GM11168 (cell line): ENCODE results near the gene P2RY8.
"Not testable (repeated sequence)": the region's sequence is repeated elsewhere in the genome, so short reads cannot be mapped to it uniquely, and the experiment has no call there.

Experiments used
- in situ Hi-C: fragments of 300-500 bp; cut with MboI; formaldehyde crosslinking; loops from one replicate; pipeline ENCODE4 v1.12.0; 2022; ENCODE audit warnings: low sequenced_read_pairs; ENCODE audit not compliant: unreplicated experiment

Gene P2RY8, protein sequence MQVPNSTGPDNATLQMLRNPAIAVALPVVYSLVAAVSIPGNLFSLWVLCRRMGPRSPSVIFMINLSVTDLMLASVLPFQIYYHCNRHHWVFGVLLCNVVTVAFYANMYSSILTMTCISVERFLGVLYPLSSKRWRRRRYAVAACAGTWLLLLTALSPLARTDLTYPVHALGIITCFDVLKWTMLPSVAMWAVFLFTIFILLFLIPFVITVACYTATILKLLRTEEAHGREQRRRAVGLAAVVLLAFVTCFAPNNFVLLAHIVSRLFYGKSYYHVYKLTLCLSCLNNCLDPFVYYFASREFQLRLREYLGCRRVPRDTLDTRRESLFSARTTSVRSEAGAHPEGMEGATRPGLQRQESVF

GRCh38 chrX:1537031-1537715 is at the start of gene P2RY8:
Gene P2RY8 (minus strand): TSS chrX:1537185. CDS start chrX:1466558, 70,627 bp downstream.
- in situ Hi-C loops = loop anchor here (10.0 kb wide), 1 partner anchor 62 kb away; no protein-coding TSS in a partner anchor

DNA sequence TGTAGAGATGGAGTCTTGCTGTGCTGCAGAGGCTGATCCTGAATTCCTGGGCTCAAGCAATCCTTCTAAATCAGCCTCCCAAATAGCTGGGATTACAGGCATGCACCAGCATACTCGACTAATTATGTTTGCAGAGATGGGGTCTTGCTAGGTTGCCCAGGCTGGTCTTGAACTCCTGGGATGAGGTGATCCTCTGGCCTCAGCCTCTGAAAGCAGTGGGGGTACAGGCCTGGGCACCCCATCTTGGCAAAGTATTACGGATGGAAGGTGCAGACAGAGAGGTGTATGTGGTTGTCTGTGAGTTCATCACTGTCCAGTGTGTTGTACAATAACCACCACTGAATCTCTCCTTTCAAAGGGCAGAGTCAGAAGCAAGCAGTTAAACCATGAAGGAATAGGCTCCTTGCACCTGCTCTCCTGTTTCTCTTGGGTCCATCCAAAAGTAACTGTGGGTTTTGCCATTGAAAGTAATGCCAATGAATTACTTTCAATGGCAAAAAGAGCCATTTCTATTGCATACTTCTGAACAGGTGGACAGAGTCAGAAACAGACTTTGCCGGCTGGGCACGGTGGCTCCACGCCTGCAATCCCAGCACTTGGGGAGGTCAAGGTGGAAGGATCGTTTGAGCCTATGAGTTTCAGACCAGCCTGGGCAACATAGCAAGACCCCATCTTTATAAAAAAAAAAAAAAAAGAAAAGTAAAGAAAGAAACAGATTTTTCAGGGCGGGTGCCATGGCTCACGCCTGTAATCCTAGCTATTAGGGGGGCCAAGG is 47.4 kb upstream of the P2RY8 start:
- in situ Hi-C loops = no loop called here

DNA sequence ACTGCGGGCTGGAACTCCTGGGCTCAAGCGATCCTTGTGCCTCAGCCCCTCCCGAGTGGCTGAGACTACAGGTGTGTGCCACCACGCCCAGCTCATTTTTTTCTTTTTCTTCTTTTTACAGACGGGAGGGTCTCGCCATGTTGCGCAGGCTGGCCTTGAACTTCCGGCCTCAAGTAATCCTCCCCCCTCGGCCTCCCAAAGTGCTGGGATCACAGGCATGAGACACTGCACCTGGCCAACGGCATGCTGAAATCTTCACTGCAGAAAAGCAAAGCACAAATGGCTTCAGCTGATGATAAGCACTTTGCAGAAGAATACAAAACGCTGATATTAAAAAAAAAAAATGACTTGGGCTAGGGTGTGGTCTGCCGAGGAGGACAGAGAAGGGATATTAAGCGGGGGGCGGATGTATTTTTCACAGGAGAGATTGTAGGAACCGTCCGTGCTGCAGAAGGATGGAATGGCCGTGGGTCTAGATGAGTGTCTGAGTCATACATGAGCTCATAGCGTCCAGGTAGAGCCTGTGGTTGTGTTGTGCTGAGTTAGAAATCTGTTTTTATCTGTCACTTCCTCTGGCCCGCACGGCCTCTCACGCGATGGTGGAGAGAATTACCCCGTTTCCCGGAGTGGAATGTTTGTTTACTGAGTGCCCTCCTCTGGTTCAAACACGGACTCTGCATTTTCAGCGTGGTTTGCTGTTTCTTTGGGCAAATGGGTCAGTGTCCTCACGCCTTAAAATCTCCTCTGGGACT is 45.9 kb upstream of the P2RY8 start:
- in situ Hi-C loops = no loop called here

- in situ Hi-C loops = no loop called here
Observed at GRCh38 chrX:1581132-1581531, 44.1 kb upstream of the P2RY8 start.

GRCh38 chrX:1578511-1579173 is 41.7 kb upstream of the P2RY8 start:
- in situ Hi-C loops = no loop called here

DNA sequence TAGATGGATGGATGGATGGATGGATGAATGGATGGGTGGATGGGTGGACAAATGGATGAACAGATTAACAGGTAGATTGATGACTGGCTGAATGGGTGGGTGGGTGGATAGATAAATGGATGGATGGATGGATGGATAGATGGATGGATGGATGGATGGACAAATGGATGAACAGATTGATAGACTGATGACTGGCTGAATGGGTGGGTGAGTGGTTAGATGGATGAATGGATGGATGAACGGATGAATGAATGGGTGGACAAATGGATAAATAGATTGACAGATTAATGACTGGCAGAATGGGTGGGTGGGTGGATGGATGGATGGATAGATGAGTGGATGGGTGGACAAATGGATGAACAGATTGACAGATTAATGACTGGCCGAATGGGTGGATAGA is 40.9 kb upstream of the P2RY8 start:
- in situ Hi-C loops = no loop called here

GRCh38 chrX:1576201-1576992 is 39.4 kb upstream of the P2RY8 start:
- in situ Hi-C loops = no loop called here

DNA sequence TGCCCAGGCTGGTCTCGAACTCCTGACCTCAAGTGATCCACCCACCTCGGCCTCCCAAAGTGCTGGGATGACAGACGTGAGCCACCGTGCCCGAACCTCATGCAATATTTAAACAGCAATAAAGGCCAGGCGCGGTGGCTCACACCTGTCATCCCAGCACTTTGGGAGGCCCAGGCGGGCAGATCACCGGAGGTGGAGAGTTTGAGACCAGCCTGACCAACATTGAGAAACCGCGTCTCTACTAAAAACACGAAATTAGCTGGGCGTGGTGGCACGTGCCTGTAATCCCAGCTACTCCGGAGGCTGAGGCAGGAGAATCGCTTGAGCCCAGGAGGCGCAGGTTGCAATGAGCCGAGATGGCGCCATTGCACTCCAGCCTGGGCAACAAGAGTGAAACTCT is 37.2 kb upstream of the P2RY8 start:
- in situ Hi-C loops = not testable (repeated sequence)

DNA sequence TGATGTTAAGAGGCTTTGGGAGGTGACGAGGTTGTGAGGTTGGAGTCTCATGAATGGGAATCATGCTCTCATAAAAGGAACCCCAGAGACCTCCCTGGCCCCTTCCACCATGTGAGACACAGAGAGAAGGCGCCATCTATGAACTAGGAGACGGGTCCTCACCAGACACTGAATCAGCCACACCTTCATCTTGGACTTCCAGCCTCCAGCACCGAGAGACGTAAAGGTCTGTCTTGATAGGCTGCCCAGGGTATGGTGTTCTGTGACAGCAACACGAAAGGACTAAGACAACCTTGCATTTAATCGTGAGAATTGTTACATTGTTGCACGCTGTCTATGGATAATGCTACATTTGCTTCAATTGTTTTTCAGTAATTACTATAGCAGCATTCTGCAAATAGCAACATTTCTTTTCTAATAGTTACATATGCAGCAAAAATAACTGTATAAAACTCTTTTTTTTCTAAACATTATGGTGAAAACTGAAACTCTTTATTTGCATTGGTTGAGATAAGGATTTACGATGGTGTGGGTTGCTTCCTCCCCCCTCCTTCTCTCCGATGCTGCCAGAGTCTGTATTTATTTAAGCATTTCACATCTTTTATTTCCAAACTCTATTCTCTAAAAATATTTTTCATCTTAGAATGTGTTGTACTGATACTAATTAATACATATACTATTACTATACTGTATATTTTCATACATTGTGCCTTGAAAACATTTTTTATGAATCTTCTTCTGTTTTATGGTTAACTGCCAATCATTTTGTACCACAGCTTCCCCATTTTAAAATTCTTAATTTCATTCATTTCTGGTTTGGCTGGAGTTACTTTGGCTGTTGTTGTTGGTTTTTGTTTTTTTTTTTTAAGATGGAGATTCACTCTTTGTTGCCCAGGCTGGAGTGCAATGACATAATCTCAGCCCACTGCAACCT is 28.0 kb upstream of the P2RY8 start:
- in situ Hi-C loops = no loop called here

DNA sequence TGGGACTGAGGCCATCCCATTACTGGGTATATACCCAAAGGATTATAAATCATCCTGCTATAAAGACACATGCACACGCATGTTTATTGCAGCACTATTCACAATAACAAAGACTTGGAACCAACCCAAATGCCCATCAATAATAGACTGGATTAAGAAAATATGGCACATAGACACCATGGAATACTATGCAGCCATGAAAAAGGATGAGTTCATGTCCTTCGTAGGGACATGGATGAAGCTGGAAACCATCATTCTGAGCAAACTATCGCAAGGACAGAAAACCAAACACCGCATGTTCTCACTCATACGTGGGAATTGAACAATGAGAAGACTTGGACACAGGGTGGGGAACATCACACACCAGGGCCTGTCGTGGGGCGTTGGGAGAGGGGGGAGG is 27.1 kb upstream of the P2RY8 start:
- in situ Hi-C loops = not testable (repeated sequence)

DNA sequence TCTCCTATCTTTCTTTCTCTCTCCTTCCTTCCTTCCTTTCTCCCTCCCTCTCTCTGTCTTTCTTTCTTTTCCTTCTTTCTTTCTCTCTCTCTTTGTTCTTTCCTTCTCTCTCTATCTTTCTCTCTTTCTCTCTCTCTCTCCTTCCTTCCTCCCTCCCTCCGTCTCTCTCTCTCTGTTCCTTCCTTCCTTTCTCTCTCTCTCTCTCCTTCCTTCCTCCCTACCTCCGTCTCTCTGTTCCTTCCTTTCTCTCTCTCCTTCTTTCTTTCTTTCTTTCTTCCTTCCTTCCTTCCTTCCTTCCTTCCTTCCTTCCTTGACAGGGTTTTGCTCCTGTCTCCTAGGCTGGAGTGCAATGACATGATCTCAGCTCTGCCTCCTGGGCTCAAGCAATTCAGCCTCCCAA is 24.2 kb upstream of the P2RY8 start:
- in situ Hi-C loops = no loop called here

- in situ Hi-C loops = no loop called here
Observed at GRCh38 chrX:1558761-1559468, 21.9 kb upstream of the P2RY8 start.

GRCh38 chrX:1557442-1557841 is 20.5 kb upstream of the P2RY8 start:
- in situ Hi-C loops = not testable (repeated sequence)

DNA sequence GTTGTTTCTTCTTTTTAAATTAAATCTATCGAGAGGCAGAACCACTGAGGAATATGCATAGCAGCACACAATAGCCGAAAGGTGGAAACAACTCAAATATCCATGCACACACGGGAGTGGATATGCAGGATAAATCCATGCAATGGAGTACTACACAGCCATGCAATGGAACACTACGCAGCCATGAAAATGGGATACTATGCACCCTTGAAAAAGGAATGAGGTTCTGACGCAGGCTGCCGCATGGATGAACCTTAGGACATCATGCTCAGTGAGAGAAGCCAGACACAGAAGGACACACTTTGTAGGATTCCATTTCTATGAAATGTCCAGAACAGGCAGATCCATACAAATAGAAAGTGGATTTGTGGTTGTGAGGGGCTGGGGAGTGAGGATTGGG is 18.4 kb upstream of the P2RY8 start:
- in situ Hi-C loops = no loop called here

DNA sequence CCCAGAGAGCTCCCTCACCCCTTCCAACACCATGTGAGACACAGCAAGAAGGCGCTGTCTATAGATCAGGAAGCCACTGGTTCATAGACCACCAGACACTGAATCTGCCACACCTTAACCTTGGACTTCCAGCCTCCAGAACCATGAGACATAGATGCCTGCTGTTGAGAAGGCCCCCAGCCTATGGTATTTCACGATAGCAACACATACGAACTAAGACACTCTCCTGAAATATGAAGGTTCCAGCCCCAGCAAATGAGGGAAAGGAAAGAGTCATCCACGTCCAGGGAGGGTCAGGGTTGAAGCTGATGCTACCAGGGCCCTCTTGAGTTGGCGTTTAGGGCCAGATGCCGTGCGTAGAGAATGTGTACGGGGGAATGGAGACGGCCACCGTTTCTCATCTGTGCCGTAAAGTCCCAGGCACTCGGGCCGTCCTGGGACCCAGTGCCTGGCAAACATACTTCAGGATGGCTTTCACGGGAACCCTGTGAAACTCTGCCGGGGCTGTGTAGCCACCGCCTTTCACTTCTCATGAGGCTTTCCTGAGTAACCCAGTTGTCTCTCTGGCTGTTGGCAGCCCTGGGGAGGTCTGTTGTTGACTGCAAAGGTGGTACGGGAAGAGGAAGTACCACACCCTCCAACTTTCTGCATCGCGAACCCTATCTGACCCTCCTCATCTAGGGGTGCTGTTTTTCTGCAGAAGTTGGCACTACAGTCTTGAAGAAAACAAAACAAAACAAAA is 17.7 kb upstream of the P2RY8 start:
- in situ Hi-C loops = no loop called here

- in situ Hi-C loops = no loop called here
Observed at GRCh38 chrX:1551959-1552546, 15.1 kb upstream of the P2RY8 start.
